Breast epithelium (tissue), 3 donors: Measurements from ENCODE around the gene MACO1.

Experiments
- POLR2A ChIP-seq: fragments of 450-650 bp; IDR thresholded peaks from one replicate; pipeline ENCODE4 v1.6.1; 2016; ENCODE audit warnings: antibody characterized with exemption, mild to moderate bottlenecking, moderate library complexity
- POLR2AphosphoS5 ChIP-seq, 3 donors: sonication (generic); formaldehyde crosslinking; IDR thresholded peaks; one replicate each; pipeline ENCODE4 v1.6.1; 2017; ENCODE audit warnings: antibody characterized with exemption in 3 of 3
- TF ChIP-seq, protein P1 (sequence below), 3 donors: fragments of 450-650 bp; IDR thresholded peaks; one replicate each; pipeline ENCODE4 v1.5.1; 2016 to 2017; ENCODE audit warnings: antibody characterized with exemption in 3 of 3, mild to moderate bottlenecking in 3 of 3, moderate library complexity in 3 of 3

DNA sequence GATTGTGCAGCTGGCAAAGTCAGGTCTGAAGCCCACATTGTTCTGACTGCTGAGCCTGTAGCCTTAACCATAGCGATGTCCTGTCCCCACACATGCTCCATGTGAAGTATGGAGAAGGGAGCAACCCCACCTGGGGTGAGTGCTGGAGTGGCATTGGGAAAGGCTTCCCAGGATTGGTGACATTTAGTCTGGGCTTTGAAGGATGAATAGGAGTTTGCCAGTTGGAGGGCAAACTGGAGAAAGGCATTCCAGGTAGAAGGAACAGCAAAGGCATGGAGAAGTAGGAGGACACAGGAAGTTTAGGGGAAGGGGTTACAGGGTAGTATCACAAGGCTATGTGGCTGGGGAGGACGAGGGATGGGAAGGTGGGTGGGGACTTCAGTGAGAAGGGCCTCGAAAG is 105.4 kb downstream of the MACO1 start:
- TF ChIP-seq POLR2A (no peak), POLR2AphosphoS5 (IDR thresholded peaks at IDR 0.05) (no peak)
- TF ChIP-seq, protein P1, sequence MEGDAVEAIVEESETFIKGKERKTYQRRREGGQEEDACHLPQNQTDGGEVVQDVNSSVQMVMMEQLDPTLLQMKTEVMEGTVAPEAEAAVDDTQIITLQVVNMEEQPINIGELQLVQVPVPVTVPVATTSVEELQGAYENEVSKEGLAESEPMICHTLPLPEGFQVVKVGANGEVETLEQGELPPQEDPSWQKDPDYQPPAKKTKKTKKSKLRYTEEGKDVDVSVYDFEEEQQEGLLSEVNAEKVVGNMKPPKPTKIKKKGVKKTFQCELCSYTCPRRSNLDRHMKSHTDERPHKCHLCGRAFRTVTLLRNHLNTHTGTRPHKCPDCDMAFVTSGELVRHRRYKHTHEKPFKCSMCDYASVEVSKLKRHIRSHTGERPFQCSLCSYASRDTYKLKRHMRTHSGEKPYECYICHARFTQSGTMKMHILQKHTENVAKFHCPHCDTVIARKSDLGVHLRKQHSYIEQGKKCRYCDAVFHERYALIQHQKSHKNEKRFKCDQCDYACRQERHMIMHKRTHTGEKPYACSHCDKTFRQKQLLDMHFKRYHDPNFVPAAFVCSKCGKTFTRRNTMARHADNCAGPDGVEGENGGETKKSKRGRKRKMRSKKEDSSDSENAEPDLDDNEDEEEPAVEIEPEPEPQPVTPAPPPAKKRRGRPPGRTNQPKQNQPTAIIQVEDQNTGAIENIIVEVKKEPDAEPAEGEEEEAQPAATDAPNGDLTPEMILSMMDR (IDR thresholded peaks at IDR 0.05), result no peak
